ENCODE data around the gene KCNJ11. TPM values are rescaled to one million over a fixed set of nuclear protein-coding genes. Genes with fewer than 3 reads are reported as not detected.

KCNJ11 gene
- total RNA-seq, 1 donor from 2014 or later = 1.9 TPM

GRCh38 chr11:17368551-17368950 is 19.9 kb downstream of the KCNJ11 start:
- Histone ChIP-seq H3F3A (ENCODE audit: low read depth) (no peaks in the 10 kb centered on the region), H3K4me3 (no peak overlapping the region), H3K27me3 (no peaks in the 10 kb centered on the region), H2AFZ (replicated peaks) (no peak overlapping the region), H3K4me1 (no peaks in the 10 kb centered on the region), H3K36me3 (no peaks in the 10 kb centered on the region), H3K4me2 (no peak overlapping the region), H3K79me2 (ENCODE audit: low read depth) (no peaks in the 10 kb centered on the region), H3K9ac (no peak overlapping the region), H3K9me3 (ENCODE audit: low read depth) (peaks cover 16% of the 10 kb centered on the region), H3K27ac (no peak overlapping the region), H4K20me1 (ENCODE audit: low read depth) (no peaks in the 10 kb centered on the region)
- Mint-ChIP-seq H3K27ac (no peak overlapping the region), H3K36me3 (peaks cover 57% of the 10 kb centered on the region), H3K4me1 (no peaks in the 10 kb centered on the region), H3K4me3 (no peak overlapping the region), H3K9me3 (peaks cover 48% of the 10 kb centered on the region), H3K27me3 (ENCODE audit: insufficient read depth, low read depth) (no peaks in the 10 kb centered on the region)
- DNase-seq (ENCODE audit: low spot score) = no peak
- TF ChIP-seq EZH2phosphoT487 (IDR thresholded peaks at IDR 0.05) (no peak), CTCF (IDR thresholded peaks at IDR 0.05) (no peak), EZH2 (IDR thresholded peaks at IDR 0.05) (no peak)

GRCh38 chr11:17366495-17366894 is 22.0 kb downstream of the KCNJ11 start:
- Histone ChIP-seq H4K20me1 (ENCODE audit: low read depth) (no peaks in the 10 kb centered on the region), H3K4me3 (no peak overlapping the region), H3K9me3 (ENCODE audit: low read depth) (peaks cover 8% of the 10 kb centered on the region), H3K36me3 (no peaks in the 10 kb centered on the region), H3K9ac (no peak overlapping the region), H3K79me2 (ENCODE audit: low read depth) (no peaks in the 10 kb centered on the region), H3K4me1 (no peaks in the 10 kb centered on the region), H2AFZ (replicated peaks) (no peak overlapping the region), H3K27ac (no peak overlapping the region), H3K4me2 (no peak overlapping the region), H3K27me3 (no peaks in the 10 kb centered on the region), H3F3A (ENCODE audit: low read depth) (no peaks in the 10 kb centered on the region)
- H3K4me3 Mint-ChIP-seq = no peak overlapping the region
- no peaks in the 10 kb centered on the region for H3K27me3 Mint-ChIP-seq (ENCODE audit: insufficient read depth, low read depth)
- H3K36me3 Mint-ChIP-seq = peaks cover 51% of the 10 kb centered on the region
- H3K27ac Mint-ChIP-seq = no peak overlapping the region
- DNase-seq (ENCODE audit: low spot score) = no peak
- no peak for TF ChIP-seq CTCF (IDR thresholded peaks at IDR 0.05)
- no peak for TF ChIP-seq EZH2phosphoT487 (IDR thresholded peaks at IDR 0.05)
- no peak for TF ChIP-seq EZH2 (IDR thresholded peaks at IDR 0.05)
- no peaks in the 10 kb centered on the region for H3K4me1 Mint-ChIP-seq
- H3K9me3 Mint-ChIP-seq = peaks cover 40% of the 10 kb centered on the region

GRCh38 chr11:17354601-17354991 is 33.9 kb downstream of the KCNJ11 start:
- H3K36me3 ChIP-seq = no peaks in the 10 kb centered on the region
- H3K27me3 Mint-ChIP-seq (ENCODE audit: insufficient read depth, low read depth) = peaks cover 22% of the 10 kb centered on the region
- peaks cover 19% of the 10 kb centered on the region for H3K9me3 Mint-ChIP-seq

More at GRCh38 chr11:17354601-17354991, 33.9 kb downstream of the KCNJ11 start:
- Histone ChIP-seq H3K9ac (no peak overlapping the region), H3K79me2 (ENCODE audit: low read depth) (no peaks in the 10 kb centered on the region), H2AFZ (replicated peaks) (no peak overlapping the region), H3F3A (ENCODE audit: low read depth) (peaks cover 33% of the 10 kb centered on the region), H3K9me3 (ENCODE audit: low read depth) (no peaks in the 10 kb centered on the region), H3K4me2 (no peak overlapping the region), H3K27me3 (peaks cover 53% of the 10 kb centered on the region), H3K4me1 (peaks cover 20% of the 10 kb centered on the region), H4K20me1 (ENCODE audit: low read depth) (peaks cover 14% of the 10 kb centered on the region), H3K27ac (no peak overlapping the region), H3K4me3 (no peak overlapping the region)
- no peak overlapping the region for H3K27ac Mint-ChIP-seq
- H3K4me1 Mint-ChIP-seq = peaks cover 26% of the 10 kb centered on the region
- peaks cover 26% of the 10 kb centered on the region for H3K36me3 Mint-ChIP-seq
- TF ChIP-seq EZH2phosphoT487 (IDR thresholded peaks at IDR 0.05) = no peak
- peak; percentile 73 for TF ChIP-seq CTCF (IDR thresholded peaks at IDR 0.05)
- no peak for TF ChIP-seq EZH2 (IDR thresholded peaks at IDR 0.05)
- peak overlapping the region; percentile 92 for H3K4me3 Mint-ChIP-seq
- DNase-seq (ENCODE audit: low spot score) = peak; percentile 71

Measured in neural progenitor cell (in vitro differentiated cells).